NOMO-1 (cell line): Measurements from ENCODE around the gene DCTD.

Experiments
- DNase-seq, 2 experiments: peaks; one replicate each; lab custom pipeline; 2025; ENCODE audit not compliant: unreplicated experiment in 2 of 2; lab: John Stamatoyannopoulos, UW

DCTD gene

DNA sequence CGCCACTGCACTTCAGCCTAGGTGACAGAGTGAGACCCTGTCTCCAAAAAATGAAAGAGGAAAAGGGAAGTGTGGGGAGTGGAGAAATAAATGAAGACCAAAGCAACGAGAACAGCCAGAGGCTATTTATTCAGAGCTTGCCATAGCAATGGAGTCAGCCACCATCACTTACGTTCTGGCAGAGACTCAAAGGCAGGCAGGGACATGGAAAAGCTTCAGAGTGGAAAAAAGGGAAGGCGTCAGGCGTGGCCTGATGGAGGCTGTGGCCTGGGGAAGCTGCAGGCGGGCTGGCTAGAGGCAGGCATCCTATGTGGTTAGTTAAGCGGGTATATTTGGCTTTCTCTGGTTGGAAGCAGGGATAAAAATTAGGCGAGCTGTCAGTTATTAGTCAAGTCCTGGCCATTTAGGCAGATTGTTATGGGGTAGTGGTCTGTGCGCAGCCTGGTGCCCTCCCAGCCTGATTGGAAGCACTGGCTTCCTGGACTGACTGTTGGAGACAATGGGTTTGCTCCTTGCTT is 73.3 kb downstream of the DCTD start:
- DNase-seq, result no peak

DNA sequence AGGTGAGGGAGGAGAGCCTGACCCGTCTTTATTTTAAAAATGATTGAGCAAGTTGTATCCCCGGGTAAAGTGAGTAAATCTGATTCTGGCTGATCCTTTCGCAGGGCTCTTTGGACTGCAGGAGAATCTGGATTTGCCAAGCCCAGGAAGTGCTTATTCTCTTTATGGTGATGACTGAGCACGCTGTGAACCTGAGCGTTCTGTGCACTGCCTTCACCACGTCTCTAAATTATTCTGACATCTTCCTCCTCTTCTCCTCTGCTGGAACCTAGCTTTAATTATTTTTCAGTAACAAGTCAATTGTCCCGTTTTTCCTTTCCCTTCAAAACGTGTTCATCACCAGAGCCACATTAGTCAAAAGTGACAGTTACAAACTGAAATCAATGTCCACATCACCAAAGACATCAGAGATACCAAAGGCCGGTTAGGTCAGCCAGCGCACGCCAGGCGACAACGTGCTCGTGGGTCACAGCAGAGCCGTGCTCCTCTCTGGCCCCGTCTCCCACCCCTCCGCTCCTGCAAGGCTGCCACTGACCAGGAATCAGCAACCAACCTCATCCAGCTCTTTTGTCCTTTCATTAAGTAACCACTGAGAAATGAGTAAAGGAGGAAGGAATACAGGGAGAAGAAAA is 74.3 kb downstream of the DCTD start:
- DNase-seq, result no peak

DNA sequence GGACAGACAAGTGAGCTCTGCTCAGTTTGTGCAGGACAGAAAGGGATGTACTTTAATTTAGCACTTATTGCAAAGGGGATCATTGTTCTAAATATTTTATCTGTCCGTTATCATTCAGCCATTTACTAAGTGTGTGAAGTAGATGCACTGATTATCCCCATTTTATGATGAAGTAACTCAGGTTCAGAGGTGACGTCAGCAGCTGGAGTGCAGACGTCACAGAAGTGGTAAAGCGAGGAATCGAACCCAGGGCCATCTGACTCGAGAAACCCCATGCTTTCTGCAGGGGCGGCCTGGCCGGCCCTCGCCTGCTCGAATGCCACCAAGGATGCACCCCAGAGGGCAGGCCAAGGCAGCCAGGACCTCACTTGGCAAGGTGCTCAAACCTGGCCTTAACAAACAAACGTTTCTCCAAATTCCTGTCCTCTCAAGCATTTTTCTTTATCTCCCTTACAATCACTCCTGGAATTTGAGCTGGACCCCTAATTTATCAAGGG is 75.0 kb downstream of the DCTD start:
- DNase-seq, result no peak

DNA sequence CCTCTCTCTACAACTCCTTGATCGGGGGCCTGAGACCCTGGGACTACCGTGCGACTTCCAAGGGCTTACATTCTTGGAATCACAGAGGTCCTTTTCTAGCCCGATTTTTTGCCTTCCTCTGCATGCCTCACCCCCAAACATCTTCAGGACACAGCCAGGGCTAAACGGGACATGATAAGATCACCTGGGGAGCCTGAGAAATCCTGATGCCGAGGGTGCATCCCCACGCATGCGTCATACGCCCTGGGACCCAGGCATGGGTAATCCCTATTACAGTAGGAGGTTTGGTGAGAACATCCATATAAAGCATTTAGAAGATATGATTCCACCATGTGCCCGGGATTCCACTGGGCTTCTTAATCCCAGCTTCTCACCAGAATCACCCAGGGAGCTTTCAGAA is 77.1 kb downstream of the DCTD start:
- no peak for DNase-seq
